K562 (cell line): ENCODE data around the gene ZBTB48. TPM values are rescaled to one million over a fixed set of nuclear protein-coding genes. Genes with fewer than 3 reads are reported as not detected.

Experiments
- ATAC-seq: fragments of 200-7000 bp; cut with Tn5 transposase; 3 replicates; pipeline ENCODE4 v1.9.1; 2020; ENCODE audit warnings: moderate library complexity
- BruUV-seq: library from RNA; stranded (reverse); fragments of 400-500 nt; replicated peaks from 2 replicates; lab custom pipeline; 2021; lab: Mats Ljungman, UMichigan
- CTCF ChIA-PET: fragments of 300-600 bp; formaldehyde crosslinking; extraction: SDS; loops from one replicate; lab custom pipeline; 2021; ENCODE audit warnings: low intra/inter-chr PET ratio; lab: Yijun Ruan, JAX
- POLR2A ChIA-PET: fragments of 300-600, 350-650 bp; sonication (Branson Sonifier 250); formaldehyde crosslinking; extraction: SDS; loops from one replicate; lab custom pipeline; 2021; ENCODE audit warnings: antibody characterized with exemption, inconsistent platforms; lab: Yijun Ruan, JAX
- DNase-seq, 4 experiments: peaks; one replicate each; pipeline versions ENCODE4 v3.0.0 to v3.0.0-alpha.2; 2011 to 2018; ENCODE audit warnings: low spot score in 3 of 4, mixed read lengths in 3 of 4; ENCODE audit errors: extremely low read depth in 1 of 4
- FAIRE-seq: peaks from 2 replicates; lab custom pipeline; 2011; peaks lifted over from hg19 to GRCh38; lab: Jason Lieb, UNC
- H2AFZ ChIP-seq: 2 replicates; pipeline ENCODE4 v1.6.0; 2011; ENCODE audit warnings: low read depth, low read length, control low read depth, inconsistent platforms
- H3K27ac ChIP-seq: fragments of 200-600 bp; 3 replicates; pipeline ENCODE4 v1.8.0; 2011; ENCODE audit warnings: low read depth, mild to moderate bottlenecking, control low read depth, inconsistent platforms, low read length, moderate library complexity, mixed read lengths; ENCODE audit errors: extremely low read depth
- H3K27me3 ChIP-seq, 2 experiments: fragments of 300-600 bp in 1 of 2; 2 replicates in 1 of 2; 3 replicates in 1 of 2; pipeline versions ENCODE4 v1.6.0 to v1.8.0; 2011; ENCODE audit warnings: inconsistent platforms in 2 of 2, low read length in 2 of 2, mild to moderate bottlenecking in 1 of 2, mixed read lengths in 1 of 2, moderate library complexity in 1 of 2; ENCODE audit not compliant: control insufficient read depth in 2 of 2, insufficient read depth in 2 of 2
- H3K36me3 ChIP-seq: fragments of 300-600 bp; 3 replicates; pipeline ENCODE4 v1.8.0; 2011; ENCODE audit warnings: mild to moderate bottlenecking, low read length, inconsistent platforms; ENCODE audit not compliant: control insufficient read depth, insufficient read depth
- H3K4me1 ChIP-seq, 2 experiments: fragments of 200-600 bp in 1 of 2; replicated peaks in 1 of 2; 2 replicates in 1 of 2; 3 replicates in 1 of 2; pipeline versions ENCODE4 v1.5.1 to v1.8.0; 2011; ENCODE audit warnings: inconsistent platforms in 2 of 2, low read length in 2 of 2, mild to moderate bottlenecking in 1 of 2, mixed read lengths in 1 of 2, moderate library complexity in 1 of 2; ENCODE audit not compliant: control insufficient read depth in 2 of 2, insufficient read depth in 2 of 2
- H3K4me2 ChIP-seq: 2 replicates; pipeline ENCODE4 v1.6.1; 2011; ENCODE audit warnings: low read length, control low read depth, inconsistent platforms, mixed read lengths; ENCODE audit not compliant: insufficient read depth
- H3K4me3 ChIP-seq: fragments of 200-600 bp; sonication (generic), shearing (Covaris generic); 2 replicates; pipeline ENCODE4 v1.5.1; 2016; ENCODE audit warnings: control low read depth, inconsistent platforms
- H3K79me2 ChIP-seq: fragments of 200-600 bp; 3 replicates; pipeline ENCODE4 v1.8.0; 2011; ENCODE audit warnings: low read length, inconsistent platforms; ENCODE audit not compliant: control insufficient read depth, insufficient read depth
- H3K9ac ChIP-seq, 2 experiments: 2 replicates each; pipeline versions ENCODE4 v1.6.0 to v1.6.1; 2011; ENCODE audit warnings: low read depth in 2 of 2, low read length in 2 of 2, control low read depth in 1 of 2, inconsistent platforms in 1 of 2, mild to moderate bottlenecking in 1 of 2, mixed read lengths in 1 of 2; ENCODE audit not compliant: insufficient read depth in 1 of 2
- H3K9me1 ChIP-seq: one replicate; pipeline ENCODE4 v1.6.0; 2011; ENCODE audit warnings: inconsistent platforms, mild to moderate bottlenecking, low read length, moderate library complexity; ENCODE audit not compliant: control insufficient read depth, insufficient read depth
- H3K9me3 ChIP-seq: replicated peaks from 2 replicates; pipeline ENCODE4 v1.5.1; 2011; ENCODE audit warnings: low read depth, low read length, inconsistent platforms; ENCODE audit not compliant: control insufficient read depth, insufficient read depth
- H4K20me1 ChIP-seq: replicated peaks from 2 replicates; pipeline ENCODE4 v1.6.1; 2011; ENCODE audit warnings: low read length, inconsistent platforms, mixed read lengths; ENCODE audit not compliant: control insufficient read depth, insufficient read depth
- ARID1B ChIP-seq: fragments of 450-650 bp; IDR thresholded peaks from 2 replicates; pipeline ENCODE4 v1.6.1; 2016; ENCODE audit warnings: antibody characterized with exemption, mild to moderate bottlenecking, inconsistent platforms
- BHLHE40 ChIP-seq: IDR thresholded peaks from 2 replicates; pipeline ENCODE4 v1.6.1; 2011; ENCODE audit warnings: low read length, improper control_type of control experiment
- CBX1 ChIP-seq: sonication (generic); IDR thresholded peaks from 2 replicates; pipeline ENCODE4 v1.6.1; 2016; ENCODE audit warnings: antibody characterized with exemption, low read depth, mild to moderate bottlenecking
- CHD2 ChIP-seq: IDR thresholded peaks from 2 replicates; pipeline ENCODE4 v1.6.1; 2011; ENCODE audit warnings: low read depth, low read length
- ELK3 ChIP-seq: fragments of 450-650 bp; formaldehyde crosslinking; IDR thresholded peaks from 2 replicates; pipeline ENCODE4 v1.4.0; 2020; ENCODE audit warnings: mild to moderate bottlenecking
- ETS2 ChIP-seq: IDR thresholded peaks from 2 replicates; pipeline ENCODE4 v1.6.1; 2016; ENCODE audit warnings: borderline replicate concordance, missing genetic modification characterization, mild to moderate bottlenecking, moderate library complexity, missing compliant biosample characterization; ENCODE audit not compliant: poor library complexity, severe bottlenecking
- FOS ChIP-seq: IDR thresholded peaks from 3 replicates; pipeline ENCODE4 v1.6.1; 2011; ENCODE audit not compliant: insufficient read length; ENCODE audit errors: extremely low read depth
- LEF1 ChIP-seq: fragments of 450-650 bp; IDR thresholded peaks from 2 replicates; pipeline ENCODE4 v1.6.1; 2016; ENCODE audit warnings: mild to moderate bottlenecking
- MAX ChIP-seq: sonication (generic); formaldehyde crosslinking; IDR thresholded peaks from 2 replicates; pipeline ENCODE4 v1.9.0; 2022; ENCODE audit warnings: mild to moderate bottlenecking, missing genetic modification reagents
- MAZ ChIP-seq, 2 experiments: fragments of 450-650 bp in 1 of 2; sonication (generic) in 1 of 2; formaldehyde crosslinking; IDR thresholded peaks in 1 of 2; conservative IDR thresholded peaks in 1 of 2; 2 replicates each; pipeline versions ENCODE4 v1.4.0 to v1.5.0; 2020; ENCODE audit warnings: mild to moderate bottlenecking in 1 of 2, missing genetic modification reagents in 1 of 2
- MYC ChIP-seq, 2 experiments: fragments of 250-450 bp in 1 of 2; sonication (Bioruptor Pico) in 1 of 2; IDR thresholded peaks; 2 replicates each; pipeline versions ENCODE4 v1.5.1 to v1.6.1; 2012 to 2021; ENCODE audit warnings: low read depth in 2 of 2, borderline replicate concordance in 1 of 2, improper control_type of control experiment in 1 of 2, low read length in 1 of 2, mild to moderate bottlenecking in 1 of 2, moderate library complexity in 1 of 2
- POLR2G ChIP-seq: fragments of 200-400 bp; formaldehyde crosslinking; IDR thresholded peaks from 2 replicates; pipeline ENCODE4 v1.6.1; 2017; ENCODE audit warnings: low read depth, mild to moderate bottlenecking, antibody characterized with exemption, low read length, moderate library complexity
- RBM22 ChIP-seq: fragments of 200-400 bp; formaldehyde crosslinking; IDR thresholded peaks from 2 replicates; pipeline ENCODE4 v1.6.1; 2018; ENCODE audit warnings: low read length, low read depth; ENCODE audit not compliant: poor library complexity, severe bottlenecking
- SRSF3 ChIP-seq: fragments of 200-400 bp; formaldehyde crosslinking; IDR thresholded peaks from 2 replicates; pipeline ENCODE4 v1.6.1; 2016; ENCODE audit warnings: mild to moderate bottlenecking, low read length, moderate library complexity; ENCODE audit not compliant: insufficient read depth
- TAF1 ChIP-seq: IDR thresholded peaks from 2 replicates; pipeline ENCODE4 v1.6.1; 2011; ENCODE audit warnings: mild to moderate bottlenecking, low read length, moderate library complexity; ENCODE audit not compliant: insufficient read depth, control insufficient read depth, severe bottlenecking; ENCODE audit errors: extremely low read depth
- TRIM28 ChIP-seq: fragments of 450-650 bp; IDR thresholded peaks from 2 replicates; pipeline ENCODE4 v1.6.1; 2017
- ZBTB1 ChIP-seq: sonication (generic); formaldehyde crosslinking; IDR thresholded peaks from 2 replicates; pipeline ENCODE4 v1.8.1; 2023; ENCODE audit warnings: missing genetic modification reagents, low read depth, mild to moderate bottlenecking, borderline replicate concordance
- ZBTB43 ChIP-seq: sonication (generic); formaldehyde crosslinking; IDR thresholded peaks from 2 replicates; pipeline ENCODE4 v1.8.0; 2023; ENCODE audit warnings: mild to moderate bottlenecking, missing genetic modification reagents
- WGBS: fragments of 100-300 bp; shearing (Covaris generic); methylation state at CpG from one replicate; pipeline ENCODE4 v1.1.6; 2016; ENCODE audit warnings: low coverage, mixed read lengths; ENCODE audit not compliant: insufficient coverage; ENCODE audit errors: missing lambda C conversion rate; 5-methylcytosine and 5-hydroxymethylcytosine counted together
- in situ Hi-C: fragments of 300-500 bp; cut with MboI; formaldehyde crosslinking; loops from 4 replicates; pipeline ENCODE4 v1.15.0; 2018; ENCODE audit warnings: inconsistent platforms, mixed read lengths
- intact Hi-C: fragments of 100-400 bp; cut with micrococcal nuclease; formaldehyde crosslinking; loops from 2 replicates; pipeline ENCODE4 v1.14.2; 2022
- polyA plus RNA-seq, 8 experiments: library from polyadenylated mRNA; depleted of rRNA in 4 of 8; stranded (reverse) in 5 of 8; unstranded in 3 of 8; fragments of >200 nt; fragmentation: Nextera tagmentation in 2 of 8; fragmentation: Illumina TruSeq in 1 of 8; extraction: Ambion mirVana in 2 of 8; extraction: Trizol in 1 of 8; gene quantifications; 2 replicates each; pipeline versions ENCODE4 v1.2.1 to v1.2.3, GENCODE V29; 2011 to 2014; ENCODE audit warnings: inconsistent platforms in 1 of 8, missing spikeins in 1 of 8
- total RNA-seq, 7 experiments: library from RNA; depleted of rRNA in 6 of 7; stranded (reverse); fragments of >200 nt in 6 of 7; fragmentation: Illumina TruSeq in 2 of 7; extraction: Trizol in 2 of 7; gene quantifications; 2 replicates each; pipeline versions ENCODE4 v1.2.1 to v1.2.3, GENCODE V29; 2011 to 2021; ENCODE audit warnings: low replicate concordance in 1 of 7

The ZBTB48 gene
- total and polyA plus RNA-seq, 9 of the 15 experiments (the other 6 are each of a cell fraction or from before 2014, with no cell fraction given), result 1.9 to 66.9 (median 29.5) TPM

DNA sequence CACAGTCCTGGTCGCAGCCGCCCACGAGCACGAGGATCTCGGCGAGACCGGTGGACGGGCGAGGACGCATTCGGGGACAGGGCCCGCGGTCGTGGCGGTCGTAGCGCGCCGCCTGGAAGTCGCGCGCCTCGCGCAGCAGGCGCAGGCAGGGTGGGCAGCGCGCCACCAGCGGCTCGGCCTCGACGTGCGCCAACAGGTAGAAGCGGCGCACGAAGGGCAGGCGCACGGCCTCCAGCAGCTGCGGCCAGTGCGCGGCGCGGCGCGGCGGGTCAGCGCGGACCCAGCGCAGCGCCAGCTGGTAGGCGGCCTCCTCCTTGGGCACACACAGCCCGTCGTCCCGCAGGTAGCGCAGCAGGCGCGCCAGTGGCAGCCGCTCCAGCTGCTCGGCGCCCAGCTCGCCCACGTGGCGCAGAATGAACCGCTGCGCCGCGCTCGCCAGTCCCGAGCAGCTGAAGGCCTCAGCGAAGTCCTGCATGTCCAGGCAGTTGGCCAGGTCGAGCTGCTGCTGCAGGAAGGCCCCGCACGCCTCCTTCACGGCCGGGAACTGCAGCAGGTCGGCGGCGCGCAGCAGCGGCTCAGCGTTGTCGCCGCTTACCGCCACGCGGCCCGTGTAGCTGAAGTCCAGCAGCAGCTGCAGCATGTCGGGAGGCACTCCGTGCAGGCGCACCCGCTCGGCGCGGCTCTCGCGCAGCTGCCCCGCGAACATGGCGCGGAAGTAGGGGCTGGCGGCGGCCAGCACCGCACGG is 22.3 kb downstream of the ZBTB48 start:
- H3K27ac ChIP-seq, result peak overlapping the region; percentile 99
- peak overlapping the region; percentile 83 for H2AFZ ChIP-seq
- H3K79me2 ChIP-seq, result peaks cover 53% of the 10 kb centered on the region
- no peaks in the 10 kb centered on the region for H3K27me3 ChIP-seq
- peaks cover 40% of the 10 kb centered on the region for H4K20me1 ChIP-seq
- H3K4me3 ChIP-seq, result peak overlapping the region; percentile 89
- intact Hi-C loops (loop anchor here (1.0 to 2.0 kb wide), 3 partner anchors 11 to 48 kb away; partner anchors contain the start of genes NOL9 and PHF13), in situ Hi-C loops (no loop called here)
- BruUV-seq, result no TSS peak
- H3K4me2 ChIP-seq, result peak overlapping the region; percentile 99
- ChIA-PET CTCF (no interaction called here), POLR2A (interaction anchor here (0.6 to 10.7 kb wide), 15 partner anchors 8 to 88 kb away, joined by 3 to 221 read pairs (median 4); partner anchors contain the start of genes PHF13 and ZBTB48)
- ATAC-seq (peak; percentile 62), FAIRE-seq (no peak), DNase-seq (peak in 2 of 4 experiments; percentile 54 to 60)
- H3K9me1 ChIP-seq, result peaks cover 20% of the 10 kb centered on the region
- peak overlapping the region; percentile 93 to 100 for H3K9ac ChIP-seq
- WGBS, result under 1% methylated on average over 102 of the region's 103 CpGs
- H3K36me3 ChIP-seq, result peaks cover 35% of the 10 kb centered on the region; the same call in 2 of the 3 replicates
- no peaks in the 10 kb centered on the region for H3K9me3 ChIP-seq
- peaks cover 38 to 63% of the 10 kb centered on the region in 2 experiments for H3K4me1 ChIP-seq
- TF ChIP-seq SRSF3, result 0 out of 2 replicates have a peak, but pooled peaks have one; percentile 37
- TF ChIP-seq TAF1, result no peak
- TF ChIP-seq RBM22, result no peak
- no peak; the same call in 1 of the 2 replicates for TF ChIP-seq CBX1
- no peak; the same call in 1 of the 2 replicates for TF ChIP-seq MYC (IDR thresholded peaks at IDR 0.05; ENCODE audit: low read depth, low read length)
- peak; percentile 78; the same call in 1 of the 2 replicates for TF ChIP-seq MYC (CRISPR knock-in tag; IDR thresholded peaks at IDR 0.05; ENCODE audit: borderline replicate concordance, low read depth)
- no peak for TF ChIP-seq FOS
- TF ChIP-seq ZBTB43 (CRISPR knock-in tag), result 0 out of 2 replicates have a peak, but pooled peaks have one; percentile 19
- TF ChIP-seq MAZ (CRISPR knock-in tag; conservative IDR thresholded peaks at IDR 0.05 in 1 of 2, IDR thresholded peaks at IDR 0.05 in 1 of 2), result peak in 1 of 2 experiments; percentile 10; a peak in 2 of 4 replicates
- TF ChIP-seq BHLHE40, result peak; percentile 40
- no peak for TF ChIP-seq TRIM28
- no peak for TF ChIP-seq POLR2G
- TF ChIP-seq LEF1, result no peak
- TF ChIP-seq CHD2, result peak; percentile 81
- no peak for TF ChIP-seq ARID1B
- peak; percentile 75; the same call in 1 of the 2 replicates for TF ChIP-seq ZBTB1 (CRISPR knock-in tag)
- peak; percentile 86 for TF ChIP-seq MAX (CRISPR knock-in tag)
- TF ChIP-seq ETS2 (tag), result peak; percentile 10
- TF ChIP-seq ELK3, result no peak
